ENCODE data around the gene APBB1IP. TPM values are rescaled to one million over a fixed set of nuclear protein-coding genes. Genes with fewer than 3 reads are reported as not detected.

Gene APBB1IP
- total RNA-seq, 4 donors from 2014 or later: 0.34 to 3.0 (median 2.3) TPM

DNA sequence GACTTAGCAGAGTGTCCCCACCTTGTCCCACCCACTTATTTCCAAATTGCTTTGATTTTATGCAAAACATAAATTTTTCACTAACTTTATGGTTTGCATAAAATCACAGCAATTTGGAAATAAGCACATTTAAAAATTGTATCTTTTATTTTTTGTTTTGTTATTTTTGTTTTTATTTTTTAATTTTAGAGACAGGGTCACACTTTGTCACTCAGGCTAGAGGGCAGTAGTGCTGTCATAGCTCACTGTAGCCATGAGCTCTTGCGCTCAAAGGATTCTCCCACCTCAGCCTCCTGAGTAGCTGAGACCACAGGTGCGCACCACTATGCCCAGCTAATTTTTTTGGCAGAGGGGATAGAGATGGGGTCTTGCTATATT, 43.2 kb downstream of the APBB1IP start:
- DNase-seq (ENCODE audit: low spot score in 2 of 2): no peak
- TF ChIP-seq, protein P1, sequence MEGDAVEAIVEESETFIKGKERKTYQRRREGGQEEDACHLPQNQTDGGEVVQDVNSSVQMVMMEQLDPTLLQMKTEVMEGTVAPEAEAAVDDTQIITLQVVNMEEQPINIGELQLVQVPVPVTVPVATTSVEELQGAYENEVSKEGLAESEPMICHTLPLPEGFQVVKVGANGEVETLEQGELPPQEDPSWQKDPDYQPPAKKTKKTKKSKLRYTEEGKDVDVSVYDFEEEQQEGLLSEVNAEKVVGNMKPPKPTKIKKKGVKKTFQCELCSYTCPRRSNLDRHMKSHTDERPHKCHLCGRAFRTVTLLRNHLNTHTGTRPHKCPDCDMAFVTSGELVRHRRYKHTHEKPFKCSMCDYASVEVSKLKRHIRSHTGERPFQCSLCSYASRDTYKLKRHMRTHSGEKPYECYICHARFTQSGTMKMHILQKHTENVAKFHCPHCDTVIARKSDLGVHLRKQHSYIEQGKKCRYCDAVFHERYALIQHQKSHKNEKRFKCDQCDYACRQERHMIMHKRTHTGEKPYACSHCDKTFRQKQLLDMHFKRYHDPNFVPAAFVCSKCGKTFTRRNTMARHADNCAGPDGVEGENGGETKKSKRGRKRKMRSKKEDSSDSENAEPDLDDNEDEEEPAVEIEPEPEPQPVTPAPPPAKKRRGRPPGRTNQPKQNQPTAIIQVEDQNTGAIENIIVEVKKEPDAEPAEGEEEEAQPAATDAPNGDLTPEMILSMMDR (IDR thresholded peaks at IDR 0.05): no peak
- TF ChIP-seq POLR2A (IDR thresholded peaks at IDR 0.05): no peak
- intact Hi-C loops (cut with DNase I; ENCODE audit: low total_unique reads): no loop called here
- 97% methylated on average over 2 of the region's 2 CpGs for WGBS, 2 donors
- no peak overlapping the region for H3K4me3 ChIP-seq (ENCODE audit: low read depth, poor library complexity, severe bottlenecking)

DNA sequence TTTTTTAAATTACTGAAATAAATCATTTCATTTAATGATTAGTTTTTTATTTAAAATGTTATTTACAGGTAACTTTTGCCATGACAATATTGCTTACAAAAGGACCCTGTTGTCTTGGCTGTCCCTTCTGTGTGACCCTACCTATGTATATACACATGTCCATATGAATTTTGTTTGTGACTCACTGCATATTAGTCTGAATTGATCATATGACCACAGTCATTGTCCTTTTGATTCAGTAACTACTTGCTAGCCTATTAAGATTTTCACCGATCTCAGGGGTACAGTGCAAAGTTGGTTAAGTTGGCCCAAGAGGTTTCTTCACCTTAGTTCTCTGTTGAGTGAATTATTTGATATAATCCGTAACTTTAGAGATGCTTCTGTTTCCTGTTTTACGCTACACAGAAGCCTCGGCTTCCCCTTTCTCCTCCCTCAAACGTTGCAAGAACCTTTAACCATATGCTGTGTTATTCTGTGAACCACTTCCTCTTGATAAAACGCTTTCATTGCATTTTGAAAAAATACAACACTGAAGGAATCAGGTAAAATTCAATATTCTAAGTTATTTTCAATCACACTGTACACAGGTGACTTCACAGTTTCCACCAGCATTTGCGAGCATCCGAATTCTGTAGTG, 43.9 kb downstream of the APBB1IP start:
- intact Hi-C loops (cut with DNase I; ENCODE audit: low total_unique reads): no loop called here
- no peak overlapping the region for H3K4me3 ChIP-seq (ENCODE audit: low read depth, poor library complexity, severe bottlenecking)
- WGBS, 2 donors: 70 to 71% methylated on average over 8 of the region's 8 CpGs
- DNase-seq (ENCODE audit: low spot score in 2 of 2): no peak
- TF ChIP-seq, protein P1 (IDR thresholded peaks at IDR 0.05): no peak
- TF ChIP-seq POLR2A (IDR thresholded peaks at IDR 0.05): no peak

DNA sequence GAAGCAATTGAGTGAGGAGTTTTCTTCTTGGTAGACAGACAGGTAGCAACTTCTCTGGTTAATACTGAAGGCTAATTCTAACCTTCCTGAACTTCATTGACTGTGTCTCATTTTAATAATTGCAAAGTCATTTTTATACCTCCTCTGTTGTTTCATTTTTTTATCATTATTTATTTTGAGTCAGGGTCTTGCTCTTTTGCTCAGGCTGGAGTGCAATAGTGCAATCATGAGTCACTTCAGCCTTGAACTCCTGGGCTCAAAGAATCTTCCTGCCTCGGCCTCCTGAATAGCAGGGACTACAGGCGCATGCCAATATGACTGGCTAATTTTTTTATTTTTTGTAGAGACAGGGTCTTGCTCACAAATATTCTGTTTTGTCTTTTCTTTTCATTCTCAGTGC, 45.4 kb downstream of the APBB1IP start:
- no peak for DNase-seq (ENCODE audit: low spot score in 2 of 2)
- TF ChIP-seq POLR2A (IDR thresholded peaks at IDR 0.05): no peak
- TF ChIP-seq, protein P1 (IDR thresholded peaks at IDR 0.05): no peak
- intact Hi-C loops (cut with DNase I; ENCODE audit: low total_unique reads): no loop called here
- 89 to 92% methylated on average over 2 of the region's 2 CpGs for WGBS, 2 donors
- no peak overlapping the region for H3K4me3 ChIP-seq (ENCODE audit: low read depth, poor library complexity, severe bottlenecking)

DNA sequence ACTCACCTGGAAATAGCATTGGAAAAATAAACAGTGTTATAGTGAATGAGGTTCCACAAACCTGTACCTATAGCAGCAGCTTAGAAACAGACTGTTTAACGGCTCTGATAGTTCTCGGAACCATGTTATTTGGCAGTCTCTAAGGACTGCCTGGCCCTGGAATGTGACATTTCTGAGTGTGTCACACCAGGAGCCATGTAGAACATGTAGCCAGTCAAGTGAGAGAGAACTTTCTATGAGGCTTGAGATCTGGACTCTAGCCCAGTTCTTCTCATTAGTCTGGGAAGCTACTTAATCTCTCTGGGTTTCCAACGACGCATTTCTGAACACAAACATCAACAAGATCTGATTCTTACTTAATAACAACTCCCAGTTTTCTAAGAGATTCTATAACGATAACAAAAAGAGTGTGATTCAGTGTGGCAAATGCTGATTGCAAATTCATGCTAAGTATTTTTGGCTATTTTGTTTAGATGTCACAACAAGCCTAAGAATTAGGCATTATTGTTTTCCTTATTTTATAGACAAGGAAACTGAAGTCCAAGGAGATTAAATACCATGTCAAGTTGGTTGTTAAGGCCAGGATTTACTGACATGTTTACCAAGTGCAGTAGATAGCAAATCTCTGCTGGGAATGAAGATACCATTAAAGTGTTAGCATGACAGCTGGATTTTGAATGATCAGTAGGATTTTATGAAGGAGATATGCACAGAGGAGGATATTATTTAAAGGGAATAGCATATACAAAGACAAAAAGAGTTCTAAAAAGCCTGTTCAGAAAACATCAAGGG, 47.2 kb downstream of the APBB1IP start:
- intact Hi-C loops (cut with DNase I; ENCODE audit: low total_unique reads): no loop called here
- WGBS, 2 donors: 49 to 51% methylated on average over 5 of the region's 5 CpGs
- no peak for DNase-seq (ENCODE audit: low spot score in 2 of 2)
- TF ChIP-seq POLR2A (IDR thresholded peaks at IDR 0.05): no peak
- TF ChIP-seq, protein P1 (IDR thresholded peaks at IDR 0.05): no peak
- no peak overlapping the region for H3K4me3 ChIP-seq (ENCODE audit: low read depth, poor library complexity, severe bottlenecking)

DNA sequence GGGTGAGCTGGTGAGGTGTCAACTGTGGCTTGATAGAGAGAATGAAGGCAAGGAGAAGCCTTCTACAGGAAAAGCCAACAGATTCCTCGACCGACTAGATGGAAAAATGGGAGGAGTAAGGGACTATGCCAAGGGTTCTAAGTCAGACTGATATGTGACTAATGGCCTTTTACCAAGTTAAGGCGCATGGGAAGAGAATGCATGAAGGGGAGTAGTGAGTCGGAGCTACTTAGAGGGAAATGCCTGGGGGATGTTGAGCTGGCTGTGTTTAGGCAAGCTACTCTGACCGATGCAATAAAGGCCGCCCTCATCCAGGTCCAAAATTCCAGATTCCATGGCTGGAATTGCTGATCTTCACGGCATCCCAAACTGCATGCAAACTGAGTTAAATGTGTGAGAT, 48.2 kb downstream of the APBB1IP start:
- 34 to 45% methylated on average over 7 of the region's 7 CpGs for WGBS, 2 donors
- peak in 1 of 2 donors; percentile 32 for DNase-seq (ENCODE audit: low spot score in 2 of 2)
- no peak overlapping the region for H3K4me3 ChIP-seq (ENCODE audit: low read depth, poor library complexity, severe bottlenecking)
- TF ChIP-seq, protein P1 (IDR thresholded peaks at IDR 0.05): no peak
- intact Hi-C loops (cut with DNase I; ENCODE audit: low total_unique reads): no loop called here

Measured in lower leg skin (tissue), 4 donors.